ENCODE results near the gene XRCC5.
"Not testable (repeated sequence)": the region's sequence is repeated elsewhere in the genome, so short reads cannot be mapped to it uniquely, and the experiment has no call there.

The XRCC5 gene

DNA sequence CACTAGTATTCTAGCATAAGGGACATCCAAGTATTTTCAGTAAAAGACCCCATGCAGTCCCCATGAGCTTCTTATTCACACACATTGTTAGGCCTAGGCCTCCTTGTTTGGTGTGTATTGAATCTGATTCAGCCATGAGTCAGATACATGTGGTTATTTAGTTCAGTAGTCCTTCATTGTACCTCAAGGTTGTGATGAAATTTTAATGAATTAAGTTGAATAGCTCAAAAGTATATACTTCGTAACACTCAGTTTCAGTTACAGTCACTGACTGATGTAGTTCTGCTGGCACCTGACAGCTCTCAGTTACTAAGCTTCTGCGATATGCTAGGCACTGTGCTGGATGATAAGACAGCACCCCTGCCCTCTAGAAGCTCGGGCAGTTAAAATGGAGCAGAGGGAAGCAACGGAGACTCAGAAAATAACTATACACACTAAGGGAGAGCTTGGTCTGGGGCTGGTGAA is 86.4 kb downstream of the XRCC5 start:
- DNase-seq (ENCODE audit: low read depth in 2 of 2), result peak; percentile 15 to 17

DNA sequence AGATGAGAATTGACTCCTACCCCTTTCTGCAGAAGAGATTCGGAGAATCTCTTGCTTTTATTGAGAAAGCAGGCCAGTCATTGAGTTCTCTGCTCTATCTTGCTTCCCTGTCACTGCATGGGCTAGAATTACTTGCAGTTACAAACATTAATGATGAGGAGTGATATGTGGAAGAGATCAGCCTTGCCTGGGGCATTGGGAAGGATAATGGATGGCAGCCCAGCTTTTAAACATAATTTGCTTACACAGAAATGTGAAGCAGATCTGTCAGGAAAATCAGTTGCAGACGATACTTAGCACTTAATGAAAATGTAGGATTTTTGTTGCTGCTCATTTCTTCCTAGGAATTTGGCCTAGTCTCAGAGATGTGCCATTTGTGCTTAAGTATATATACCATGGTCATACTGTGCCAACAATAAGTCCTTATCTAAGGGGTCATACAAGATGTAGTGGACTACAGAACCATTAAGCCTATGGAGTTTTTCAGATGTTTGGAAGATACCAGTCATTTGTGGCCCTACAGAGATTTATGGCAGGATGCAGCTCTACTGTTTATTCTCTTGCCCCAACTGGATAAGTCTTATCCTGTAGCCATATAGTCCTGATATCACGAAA is 92.7 kb downstream of the XRCC5 start:
- no peak for DNase-seq (ENCODE audit: low read depth in 2 of 2)

DNA sequence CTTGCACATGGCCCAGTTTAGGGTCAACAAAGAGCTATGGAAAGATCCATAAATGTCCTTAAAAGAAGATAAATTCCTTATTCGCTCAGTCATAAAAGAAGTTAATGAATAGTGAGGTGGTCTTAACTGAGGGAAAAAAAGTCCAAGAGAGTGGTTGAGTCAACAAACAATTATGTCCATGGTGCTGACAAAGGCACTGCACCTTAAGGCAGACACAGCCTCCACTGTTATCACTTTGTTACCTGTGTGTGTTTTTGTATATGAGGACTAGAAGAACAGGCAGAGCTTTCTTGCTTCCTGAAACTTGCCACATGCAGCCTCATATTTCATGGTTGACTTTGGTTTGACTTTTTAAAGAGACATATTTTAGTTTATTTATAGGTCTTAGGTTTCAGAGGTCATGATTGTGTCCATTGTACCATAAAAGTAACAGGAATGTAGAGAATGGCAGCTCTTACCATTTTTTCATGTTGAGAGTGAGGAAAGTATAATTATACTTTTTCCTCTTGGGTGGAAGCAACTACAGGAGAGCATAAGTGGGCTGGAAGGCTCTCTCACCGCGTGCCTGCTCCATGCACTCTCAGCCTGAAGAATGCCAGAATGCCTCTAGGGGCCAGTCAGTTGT is 93.6 kb downstream of the XRCC5 start:
- DNase-seq (ENCODE audit: low read depth in 2 of 2), result no peak

DNA sequence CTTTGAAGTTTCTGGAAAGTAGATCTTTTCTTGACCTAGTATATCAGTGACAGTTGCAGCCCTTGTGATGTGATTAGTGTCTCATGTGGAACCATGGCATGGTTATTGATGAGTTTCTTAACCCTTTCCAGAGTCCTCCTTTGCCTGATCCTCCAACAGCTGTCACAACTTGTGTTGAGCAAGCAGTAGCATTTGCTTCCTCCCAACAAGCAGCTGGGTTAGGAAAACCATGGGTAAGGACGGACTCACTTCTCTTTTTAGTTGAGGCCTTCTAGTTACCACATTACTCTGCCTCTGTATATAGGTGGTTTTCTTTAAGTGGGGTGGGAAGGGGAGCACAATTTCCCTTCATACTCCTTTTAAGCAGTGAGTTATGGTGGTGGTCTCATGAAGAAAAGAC is 96.3 kb downstream of the XRCC5 start:
- DNase-seq (ENCODE audit: low read depth in 2 of 2), result no peak

DNA sequence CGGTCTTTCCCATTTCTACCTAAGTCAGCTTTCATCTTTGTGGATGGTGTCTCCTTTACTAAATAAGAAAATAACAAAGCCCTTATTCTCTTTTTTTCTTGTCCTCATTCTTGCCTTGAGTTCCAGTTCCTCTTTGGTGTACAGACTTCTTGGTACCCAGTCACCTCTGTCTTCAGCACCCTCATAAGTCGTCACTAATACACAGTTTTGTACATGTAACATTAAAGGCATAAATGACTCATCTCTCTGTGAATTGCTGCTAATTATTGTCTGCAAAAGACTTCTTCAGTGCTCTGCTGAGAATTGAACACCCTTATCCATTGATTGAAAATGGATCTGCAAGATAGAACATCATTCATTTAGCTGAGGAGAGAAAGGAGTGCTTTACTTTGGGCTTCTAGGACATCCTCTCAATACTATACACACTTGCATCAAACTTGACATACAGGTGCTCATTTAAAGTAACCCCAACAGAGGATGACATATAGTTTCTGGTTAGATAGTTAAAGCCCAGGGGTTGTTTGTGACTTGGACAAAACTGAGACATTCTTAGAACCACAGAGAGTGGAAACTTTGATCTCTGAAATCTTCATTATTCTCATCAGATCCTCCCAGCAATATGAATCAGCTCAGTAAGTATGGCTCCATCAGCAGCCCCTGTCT is 97.0 kb downstream of the XRCC5 start:
- no peak for DNase-seq (ENCODE audit: low read depth in 2 of 2)

DNA sequence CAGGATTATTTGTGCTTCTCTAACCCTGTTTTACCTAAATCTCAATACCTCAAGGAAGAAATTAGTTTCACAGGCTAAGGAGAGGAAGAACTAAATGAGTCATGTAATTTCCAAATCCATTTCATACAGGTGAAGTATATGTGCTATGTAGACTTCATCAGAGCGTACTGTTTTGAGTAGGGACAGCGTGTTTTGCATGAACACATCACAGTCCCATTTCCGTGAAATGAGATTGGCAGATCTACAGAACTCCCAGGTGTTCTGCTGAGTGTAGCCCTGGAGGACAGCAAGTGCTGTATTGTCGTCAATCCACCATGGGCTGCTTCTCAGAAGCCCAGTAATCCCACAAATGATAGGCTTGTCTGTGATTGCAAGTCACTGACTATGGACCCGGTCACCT is 97.7 kb downstream of the XRCC5 start:
- no peak for DNase-seq (ENCODE audit: low read depth in 2 of 2)

DNA sequence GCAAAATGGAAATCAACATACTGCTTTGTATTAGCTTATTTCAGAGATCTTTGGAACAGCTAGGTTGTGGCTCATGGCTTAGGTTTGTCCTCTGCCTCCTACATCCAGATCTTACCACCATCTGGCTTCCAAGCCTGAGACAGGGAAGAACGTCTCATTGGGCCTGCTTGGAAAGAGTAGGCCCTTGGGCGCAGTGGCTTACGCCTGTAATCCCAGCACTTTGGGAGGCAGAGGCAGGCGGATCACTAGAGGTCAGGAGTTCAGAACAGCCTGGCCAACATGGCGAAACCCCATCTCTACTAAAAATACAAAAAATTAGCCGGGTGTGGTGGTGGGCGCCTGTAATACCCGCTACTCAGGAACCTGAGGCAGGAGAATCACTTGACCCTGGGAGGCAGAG is 99.5 kb downstream of the XRCC5 start:
- DNase-seq (ENCODE audit: low read depth in 2 of 2), result not testable (repeated sequence)

DNA sequence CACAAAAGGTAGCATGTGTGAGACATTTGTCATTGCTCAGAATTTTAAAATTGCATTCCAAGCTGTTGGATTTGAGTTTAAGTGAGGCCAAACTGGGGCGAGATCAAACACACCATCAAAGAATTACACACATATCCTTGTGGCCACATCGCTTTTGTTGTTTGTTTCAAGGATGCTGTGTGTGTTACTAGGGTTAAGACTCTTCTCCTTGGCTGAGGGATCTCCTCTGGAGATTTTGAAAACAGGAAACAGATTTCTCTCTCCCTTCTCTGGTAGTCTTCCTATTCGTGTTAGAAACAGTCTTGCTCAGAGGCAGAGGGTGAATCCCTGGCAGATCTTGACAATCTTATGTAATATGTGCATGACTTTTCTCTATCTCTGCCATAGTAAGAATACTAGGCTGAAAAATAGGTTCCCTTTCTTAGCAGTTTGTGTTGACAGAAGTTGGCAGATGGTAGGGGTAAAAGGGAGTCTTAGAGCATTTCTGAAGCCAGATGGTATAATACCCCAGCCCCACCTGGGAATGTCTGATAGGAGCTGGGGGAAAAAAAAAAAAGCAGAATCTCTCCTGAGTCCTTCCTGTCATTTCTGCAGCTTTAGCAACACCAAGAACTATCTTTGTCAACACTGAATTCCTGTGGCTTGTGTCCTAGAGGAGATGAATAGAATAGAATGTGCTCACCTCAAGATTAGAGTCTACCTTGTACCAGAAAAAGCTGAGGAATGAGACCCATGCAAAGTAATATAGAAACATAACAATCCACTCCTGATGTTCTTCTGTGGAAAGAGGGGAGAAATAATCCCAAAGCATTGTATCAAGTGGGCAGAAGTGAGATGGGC is 101.8 kb downstream of the XRCC5 start:
- no peak for DNase-seq (ENCODE audit: low read depth in 2 of 2)

DNA sequence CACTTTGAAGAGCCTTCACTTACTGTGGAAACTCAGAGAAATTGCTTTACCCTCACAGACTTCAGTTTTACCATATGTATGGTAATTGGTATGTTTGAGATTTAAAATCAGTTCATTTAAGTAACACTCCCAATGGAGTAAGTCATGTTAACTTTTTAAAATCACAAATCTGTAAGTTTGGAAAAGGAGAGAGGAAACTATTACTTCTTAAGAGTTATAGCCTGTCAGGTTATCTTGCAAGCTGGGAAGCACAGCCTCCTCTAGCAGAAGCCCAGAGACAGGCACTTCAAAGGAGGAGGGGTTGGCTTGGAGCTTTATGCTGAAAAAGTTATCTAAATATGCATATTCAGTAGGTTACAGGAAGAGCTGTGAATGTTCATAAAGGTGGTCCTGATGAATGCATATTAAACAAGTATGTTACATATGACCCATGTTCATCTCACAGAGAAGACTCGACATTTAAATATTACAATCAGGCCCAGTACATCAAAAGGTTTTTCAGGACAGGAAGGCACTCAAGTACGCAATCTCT is 102.5 kb downstream of the XRCC5 start:
- DNase-seq (ENCODE audit: low read depth in 2 of 2), result no peak

DNA sequence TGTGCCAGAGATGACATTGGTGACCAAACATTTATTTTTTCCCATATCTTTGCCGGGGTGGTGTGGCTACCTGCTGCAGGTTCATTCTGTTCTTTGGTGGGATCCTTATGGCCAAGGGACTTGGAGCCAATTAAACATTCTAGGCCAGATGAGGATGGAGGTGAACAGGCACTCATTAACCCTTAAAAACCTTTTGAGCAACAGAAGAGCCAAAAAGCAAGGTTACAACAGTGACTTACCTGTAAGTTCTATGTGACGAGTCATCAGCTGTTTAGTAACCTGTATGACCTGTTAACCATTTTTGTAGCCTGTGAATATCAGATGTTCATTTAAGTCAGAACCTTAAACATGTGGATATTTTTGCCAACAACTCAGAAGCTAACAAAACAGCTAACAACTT is 105.6 kb downstream of the XRCC5 start:
- no peak for DNase-seq (ENCODE audit: low read depth in 2 of 2)

DNA sequence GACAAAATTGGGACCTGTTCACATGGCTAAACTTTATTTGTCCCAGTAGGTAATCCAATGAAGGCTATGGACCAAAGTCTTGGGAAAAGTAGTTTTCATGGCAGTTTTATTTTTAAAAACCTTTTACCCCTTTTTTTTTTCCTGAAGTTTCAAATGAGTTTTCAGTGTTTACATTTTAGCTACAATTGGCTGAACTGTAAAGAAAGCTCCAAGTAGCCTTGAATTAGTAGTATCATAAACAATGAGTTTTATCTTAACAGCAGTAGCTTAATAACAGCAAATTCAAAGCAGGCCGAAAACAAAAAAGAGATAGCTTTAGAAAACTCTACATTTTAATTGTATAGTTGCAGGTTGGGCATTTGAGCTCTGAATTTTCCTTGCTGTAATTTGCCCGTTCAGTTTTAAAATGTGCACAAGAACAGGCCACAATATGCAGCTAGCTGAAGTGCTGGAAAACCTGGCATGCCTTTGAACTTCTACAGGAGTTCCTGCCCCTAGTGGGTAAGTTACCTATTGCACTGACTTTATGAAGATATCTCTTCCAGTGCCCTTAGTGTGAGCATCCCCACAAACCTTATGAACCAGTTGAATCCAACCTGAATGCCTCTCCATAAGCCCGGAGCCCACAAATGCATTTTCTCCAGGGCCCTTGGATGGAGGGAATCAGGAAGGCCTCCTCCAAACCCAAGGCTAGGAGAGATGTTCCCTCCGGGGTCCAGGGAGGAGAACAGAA is 106.7 kb downstream of the XRCC5 start:
- DNase-seq (ENCODE audit: low read depth in 2 of 2), result no peak

DNA sequence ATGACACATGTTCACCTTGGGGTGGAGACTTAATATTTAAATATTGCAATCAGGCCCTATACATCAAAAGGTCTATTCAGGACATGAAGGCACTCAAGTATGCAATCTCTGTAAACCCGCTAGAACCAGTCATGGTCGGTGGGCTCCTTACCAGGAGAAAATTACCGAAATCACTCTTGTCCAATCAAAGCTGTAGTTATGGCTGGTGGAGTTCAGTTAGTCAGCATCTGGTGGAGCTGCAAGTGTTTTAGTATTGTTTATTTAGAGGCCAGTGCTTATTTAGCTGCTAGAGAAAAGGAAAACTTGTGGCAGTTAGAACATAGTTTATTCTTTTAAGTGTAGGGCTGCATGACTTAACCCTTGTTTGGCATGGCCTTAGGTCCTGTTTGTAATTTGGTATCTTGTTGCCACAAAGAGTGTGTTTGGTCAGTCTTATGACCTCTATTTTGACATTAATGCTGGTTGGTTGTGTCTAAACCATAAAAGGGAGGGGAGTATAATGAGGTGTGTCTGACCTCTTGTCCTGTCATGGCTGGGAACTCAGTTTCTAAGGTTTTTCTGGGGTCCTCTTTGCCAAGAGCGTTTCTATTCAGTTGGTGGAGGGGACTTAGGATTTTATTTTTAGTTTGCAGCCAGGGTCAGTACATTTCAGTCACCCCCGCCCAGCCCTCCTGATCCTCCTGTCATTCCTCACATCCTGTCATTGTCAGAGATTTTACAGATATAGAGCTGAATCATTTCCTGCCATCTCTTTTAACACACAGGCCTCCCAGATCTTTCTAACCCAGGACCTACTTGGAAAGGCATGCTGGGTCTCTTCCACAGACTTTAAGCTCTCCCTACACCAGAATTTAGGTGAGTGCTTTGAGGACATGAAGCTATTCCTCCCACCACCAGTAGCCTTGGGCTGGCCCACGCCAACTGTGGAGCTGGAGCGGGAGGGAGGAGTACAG is 108.1 kb downstream of the XRCC5 start:
- DNase-seq (ENCODE audit: low read depth in 2 of 2), result peak in 1 of 2 donors; percentile 10

DNA sequence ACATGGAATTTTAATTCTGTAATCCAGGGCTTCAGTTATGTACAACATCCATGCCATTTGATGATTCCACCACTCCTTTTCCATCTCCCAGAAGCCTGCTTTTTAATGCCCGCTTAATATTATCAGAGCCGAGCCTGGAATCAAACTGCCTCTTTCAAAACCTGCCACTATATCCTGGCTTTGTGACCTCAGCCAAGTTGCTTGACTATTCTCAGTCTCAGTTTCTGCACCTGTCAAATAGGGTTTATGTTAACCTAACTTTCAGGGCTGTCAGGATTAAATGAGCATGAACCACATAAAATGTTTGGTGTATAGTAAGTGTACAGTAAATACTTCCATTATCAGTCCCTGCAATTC is 108.7 kb downstream of the XRCC5 start:
- DNase-seq (ENCODE audit: low read depth in 2 of 2), result no peak

DNA sequence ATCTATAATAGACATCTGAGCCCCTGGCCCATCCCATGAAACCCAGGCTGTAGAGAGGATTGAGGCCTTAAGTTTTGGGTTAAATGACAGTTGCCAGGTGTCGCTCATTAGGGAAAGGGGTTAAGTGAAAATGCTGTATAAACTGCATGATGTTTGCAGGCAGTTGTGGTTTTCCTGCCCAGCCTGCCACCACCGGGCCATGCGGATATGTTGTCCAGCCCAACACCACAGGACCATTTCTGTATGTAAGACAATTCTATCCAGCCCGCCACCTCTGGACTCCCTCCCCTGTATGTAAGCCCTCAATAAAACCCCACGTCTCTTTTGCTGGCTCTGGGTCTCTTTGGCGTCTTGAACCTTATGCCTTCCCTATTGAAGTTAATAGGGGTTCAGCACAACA is 110.7 kb downstream of the XRCC5 start:
- no peak for DNase-seq (ENCODE audit: low read depth in 2 of 2)

DNA sequence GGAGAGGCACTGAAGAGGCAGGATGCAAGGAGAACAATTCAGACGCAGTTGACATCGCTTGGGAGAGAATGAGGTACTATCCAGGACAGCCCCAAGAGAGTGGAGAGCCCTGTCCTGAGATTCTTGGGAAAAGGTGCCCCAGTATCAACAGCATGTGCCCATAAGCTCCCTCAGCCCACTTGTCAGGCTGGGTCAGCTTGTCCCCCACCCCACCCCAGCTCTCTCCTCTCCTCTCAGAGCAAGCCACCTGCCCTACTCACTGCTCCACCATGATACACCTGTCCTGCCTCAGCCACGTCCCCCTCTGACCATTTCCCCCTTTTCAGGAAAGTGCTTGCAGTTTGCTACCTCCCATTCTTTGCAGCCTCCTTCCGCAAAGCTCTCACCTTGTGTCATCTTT is 111.8 kb downstream of the XRCC5 start:
- DNase-seq (ENCODE audit: low read depth in 2 of 2), result no peak

DNA sequence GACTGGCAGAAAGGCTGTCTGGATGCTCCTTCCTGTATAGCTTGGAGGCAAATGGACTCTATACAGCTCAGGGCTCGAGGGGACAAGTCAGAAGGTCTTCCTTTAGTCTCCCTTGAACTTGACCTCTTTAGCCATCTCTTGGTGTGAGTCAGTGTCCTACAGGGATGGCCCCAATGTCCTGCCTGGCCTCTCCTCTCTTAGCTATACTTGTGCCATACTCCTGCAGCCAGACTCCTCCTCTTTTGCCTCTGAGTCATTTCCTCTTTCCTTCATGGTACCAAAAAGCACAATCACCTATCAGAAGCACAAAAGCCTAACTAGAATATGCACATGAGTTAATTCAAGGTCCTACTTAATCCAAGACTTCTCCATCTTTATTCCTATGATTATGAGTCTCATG is 112.7 kb downstream of the XRCC5 start:
- no peak for DNase-seq (ENCODE audit: low read depth in 2 of 2)

DNA sequence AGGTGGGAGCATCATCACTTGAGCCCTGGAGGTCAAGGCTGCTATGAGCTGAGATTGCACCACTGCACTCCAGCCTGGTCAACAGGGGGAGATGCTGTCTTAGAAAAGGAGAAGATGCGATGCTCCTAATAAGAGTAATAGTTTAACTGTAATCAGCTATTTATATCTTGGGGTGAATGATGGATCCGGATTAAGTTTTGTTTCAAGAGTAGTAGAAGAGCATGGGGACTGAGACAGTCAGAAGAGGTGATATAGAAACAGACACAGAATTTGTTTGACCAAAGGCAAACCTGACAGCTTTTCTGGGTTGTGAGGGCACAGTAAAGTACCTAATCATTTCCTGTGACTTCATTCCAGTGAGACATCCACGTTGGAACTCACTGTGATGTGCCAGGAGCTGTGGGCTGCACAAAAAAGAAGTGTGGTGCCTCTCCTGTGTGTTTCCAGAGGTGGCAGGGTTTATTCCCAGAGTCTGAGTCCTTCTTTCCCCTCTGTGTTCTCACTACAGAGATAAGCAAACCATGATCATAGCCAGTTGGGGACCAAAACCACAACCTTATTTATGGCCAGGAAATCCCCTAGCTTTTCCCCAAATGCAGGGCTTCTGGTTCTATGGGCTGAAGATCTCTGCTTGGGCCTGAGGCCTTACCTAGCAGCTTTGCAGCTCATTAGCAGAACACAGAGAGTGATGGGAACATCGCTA is 113.7 kb downstream of the XRCC5 start:
- no peak for DNase-seq (ENCODE audit: low read depth in 2 of 2)

DNA sequence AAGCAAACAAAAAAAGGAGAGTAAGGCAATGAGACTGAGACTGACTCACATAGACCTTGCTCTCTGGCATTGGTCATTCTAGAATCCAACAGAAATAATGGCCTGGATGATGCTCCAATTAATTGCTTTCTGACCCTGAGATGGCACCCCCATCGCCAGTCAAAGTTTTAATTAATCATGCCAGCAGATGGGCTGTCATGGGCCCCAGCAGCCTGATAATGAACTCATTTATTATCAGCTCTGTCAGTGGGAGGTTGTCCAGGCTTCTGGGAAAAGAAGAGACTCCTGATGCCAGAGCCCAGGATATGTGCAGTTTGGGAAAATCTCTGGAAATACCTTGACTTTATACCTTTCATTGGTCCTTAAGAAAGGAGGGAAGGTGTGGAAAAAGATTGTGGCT is 115.2 kb downstream of the XRCC5 start:
- DNase-seq (ENCODE audit: low read depth in 2 of 2), result no peak

DNA sequence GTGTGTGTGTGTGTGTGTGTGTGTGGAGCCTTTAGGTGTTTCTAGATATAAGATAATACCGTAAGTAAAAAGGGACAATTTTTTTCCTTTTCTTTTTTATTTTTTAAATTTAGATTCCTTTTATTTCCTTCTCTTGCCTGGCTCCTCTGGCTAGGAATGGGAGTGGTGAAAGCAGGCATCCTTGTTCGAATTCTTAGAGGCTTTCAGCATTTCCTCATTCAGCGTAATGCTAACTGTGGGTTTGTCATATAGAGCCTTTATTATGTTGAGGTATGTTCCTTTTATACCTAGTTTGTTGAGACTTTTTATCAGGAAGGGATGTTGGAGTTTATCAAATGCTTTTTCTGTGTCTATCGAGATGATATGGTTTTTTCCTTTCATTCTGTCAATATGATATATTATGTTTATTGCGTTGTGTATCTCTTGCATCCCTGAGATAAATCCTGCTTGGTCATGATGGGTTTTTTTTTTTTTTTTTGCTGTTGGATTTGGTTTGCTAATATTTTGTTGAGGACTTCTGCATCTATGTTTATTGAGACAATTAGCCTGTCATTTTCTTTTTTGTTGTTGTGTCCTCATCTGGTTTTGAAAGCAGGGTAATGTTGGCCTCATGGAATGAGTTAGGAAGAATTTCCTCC is 120.2 kb downstream of the XRCC5 start:
- DNase-seq (ENCODE audit: low read depth in 2 of 2), result no peak
